ENCODE data around the gene MAPKAP1. TPM values are rescaled to one million over a fixed set of nuclear protein-coding genes. Genes with fewer than 3 reads are reported as not detected.

The MAPKAP1 gene
- total and polyA plus RNA-seq, 2 experiments from 2014 or later, result 68.4 to 98.5 TPM

DNA sequence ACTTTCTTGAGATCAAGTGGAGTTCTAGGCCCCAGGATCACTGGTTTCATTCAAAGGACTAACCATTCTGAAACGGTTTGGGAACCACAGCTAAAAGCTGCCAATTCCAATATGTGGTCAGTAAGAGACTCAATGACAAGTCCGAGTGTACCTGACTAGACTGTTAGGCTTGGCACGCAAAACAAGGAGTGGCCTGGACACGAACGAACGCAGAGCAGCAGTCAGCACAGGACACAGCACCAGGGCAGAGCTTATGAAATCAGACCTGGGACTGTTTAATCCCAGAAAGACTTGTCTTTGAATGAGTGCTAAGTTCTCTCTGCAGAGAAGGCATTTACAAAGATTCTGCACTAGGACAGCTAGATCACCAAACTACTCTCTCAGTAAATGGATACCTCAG lies 231.6 kb downstream of the MAPKAP1 start:
- H3K4me1 Mint-ChIP-seq, result peaks cover 25% of the 10 kb centered on the region
- no peaks in the 10 kb centered on the region for H3K9me3 Mint-ChIP-seq
- H3K9me2 ChIP-seq (ENCODE audit: insufficient read depth), result no peaks in the 10 kb centered on the region
- H3K4me1 ChIP-seq (ENCODE audit: insufficient read depth), result peaks cover 10% of the 10 kb centered on the region; the same call in 1 of the 2 replicates
- H3K4me3 Mint-ChIP-seq, result no peak overlapping the region
- 0 out of 3 replicates have a peak, but pooled peaks cover 7% of the 10 kb centered on the region for H3K36me3 Mint-ChIP-seq (ENCODE audit: low read depth)
- DNase-seq (ENCODE audit: low spot score), result no peak
- no peak for ATAC-seq
- H3K4me3 ChIP-seq, result no peak overlapping the region
- no peaks in the 10 kb centered on the region for H3K27me3 ChIP-seq (ENCODE audit: insufficient read depth)
- no peak overlapping the region for H2AFZ ChIP-seq
- H4K20me1 ChIP-seq (replicated peaks; ENCODE audit: insufficient read depth), result no peaks in the 10 kb centered on the region; the same call in 1 of the 2 replicates
- H3K27ac Mint-ChIP-seq, result no peak overlapping the region
- no peaks in the 10 kb centered on the region for H3K36me3 ChIP-seq (ENCODE audit: insufficient read depth)
- no peaks in the 10 kb centered on the region for H3F3A ChIP-seq (replicated peaks; ENCODE audit: low read depth)
- peaks cover 4% of the 10 kb centered on the region for H3K27me3 Mint-ChIP-seq (ENCODE audit: insufficient read depth, low read depth, poor library complexity)
- TF ChIP-seq JUNB (IDR thresholded peaks at IDR 0.05; ENCODE audit: unreplicated experiment) (no peak), CREB1 (CRISPR knock-in tag; IDR thresholded peaks at IDR 0.05; ENCODE audit: low read depth) (no peak), EZH2phosphoT487 (IDR thresholded peaks at IDR 0.05; ENCODE audit: unreplicated experiment) (no peak), EZH2 (IDR thresholded peaks at IDR 0.05; ENCODE audit: low read depth, unreplicated experiment) (no peak), POLR2AphosphoS5 (IDR thresholded peaks at IDR 0.05; ENCODE audit: low read depth) (no peak), ZNF114 (CRISPR knock-in tag; IDR thresholded peaks at IDR 0.05) (no peak), ZNF331 (CRISPR knock-in tag; IDR thresholded peaks at IDR 0.05; ENCODE audit: low read depth) (no peak), STAT1 (IDR thresholded peaks at IDR 0.05; ENCODE audit: unreplicated experiment) (no peak)
- TF ChIP-seq, protein P1, sequence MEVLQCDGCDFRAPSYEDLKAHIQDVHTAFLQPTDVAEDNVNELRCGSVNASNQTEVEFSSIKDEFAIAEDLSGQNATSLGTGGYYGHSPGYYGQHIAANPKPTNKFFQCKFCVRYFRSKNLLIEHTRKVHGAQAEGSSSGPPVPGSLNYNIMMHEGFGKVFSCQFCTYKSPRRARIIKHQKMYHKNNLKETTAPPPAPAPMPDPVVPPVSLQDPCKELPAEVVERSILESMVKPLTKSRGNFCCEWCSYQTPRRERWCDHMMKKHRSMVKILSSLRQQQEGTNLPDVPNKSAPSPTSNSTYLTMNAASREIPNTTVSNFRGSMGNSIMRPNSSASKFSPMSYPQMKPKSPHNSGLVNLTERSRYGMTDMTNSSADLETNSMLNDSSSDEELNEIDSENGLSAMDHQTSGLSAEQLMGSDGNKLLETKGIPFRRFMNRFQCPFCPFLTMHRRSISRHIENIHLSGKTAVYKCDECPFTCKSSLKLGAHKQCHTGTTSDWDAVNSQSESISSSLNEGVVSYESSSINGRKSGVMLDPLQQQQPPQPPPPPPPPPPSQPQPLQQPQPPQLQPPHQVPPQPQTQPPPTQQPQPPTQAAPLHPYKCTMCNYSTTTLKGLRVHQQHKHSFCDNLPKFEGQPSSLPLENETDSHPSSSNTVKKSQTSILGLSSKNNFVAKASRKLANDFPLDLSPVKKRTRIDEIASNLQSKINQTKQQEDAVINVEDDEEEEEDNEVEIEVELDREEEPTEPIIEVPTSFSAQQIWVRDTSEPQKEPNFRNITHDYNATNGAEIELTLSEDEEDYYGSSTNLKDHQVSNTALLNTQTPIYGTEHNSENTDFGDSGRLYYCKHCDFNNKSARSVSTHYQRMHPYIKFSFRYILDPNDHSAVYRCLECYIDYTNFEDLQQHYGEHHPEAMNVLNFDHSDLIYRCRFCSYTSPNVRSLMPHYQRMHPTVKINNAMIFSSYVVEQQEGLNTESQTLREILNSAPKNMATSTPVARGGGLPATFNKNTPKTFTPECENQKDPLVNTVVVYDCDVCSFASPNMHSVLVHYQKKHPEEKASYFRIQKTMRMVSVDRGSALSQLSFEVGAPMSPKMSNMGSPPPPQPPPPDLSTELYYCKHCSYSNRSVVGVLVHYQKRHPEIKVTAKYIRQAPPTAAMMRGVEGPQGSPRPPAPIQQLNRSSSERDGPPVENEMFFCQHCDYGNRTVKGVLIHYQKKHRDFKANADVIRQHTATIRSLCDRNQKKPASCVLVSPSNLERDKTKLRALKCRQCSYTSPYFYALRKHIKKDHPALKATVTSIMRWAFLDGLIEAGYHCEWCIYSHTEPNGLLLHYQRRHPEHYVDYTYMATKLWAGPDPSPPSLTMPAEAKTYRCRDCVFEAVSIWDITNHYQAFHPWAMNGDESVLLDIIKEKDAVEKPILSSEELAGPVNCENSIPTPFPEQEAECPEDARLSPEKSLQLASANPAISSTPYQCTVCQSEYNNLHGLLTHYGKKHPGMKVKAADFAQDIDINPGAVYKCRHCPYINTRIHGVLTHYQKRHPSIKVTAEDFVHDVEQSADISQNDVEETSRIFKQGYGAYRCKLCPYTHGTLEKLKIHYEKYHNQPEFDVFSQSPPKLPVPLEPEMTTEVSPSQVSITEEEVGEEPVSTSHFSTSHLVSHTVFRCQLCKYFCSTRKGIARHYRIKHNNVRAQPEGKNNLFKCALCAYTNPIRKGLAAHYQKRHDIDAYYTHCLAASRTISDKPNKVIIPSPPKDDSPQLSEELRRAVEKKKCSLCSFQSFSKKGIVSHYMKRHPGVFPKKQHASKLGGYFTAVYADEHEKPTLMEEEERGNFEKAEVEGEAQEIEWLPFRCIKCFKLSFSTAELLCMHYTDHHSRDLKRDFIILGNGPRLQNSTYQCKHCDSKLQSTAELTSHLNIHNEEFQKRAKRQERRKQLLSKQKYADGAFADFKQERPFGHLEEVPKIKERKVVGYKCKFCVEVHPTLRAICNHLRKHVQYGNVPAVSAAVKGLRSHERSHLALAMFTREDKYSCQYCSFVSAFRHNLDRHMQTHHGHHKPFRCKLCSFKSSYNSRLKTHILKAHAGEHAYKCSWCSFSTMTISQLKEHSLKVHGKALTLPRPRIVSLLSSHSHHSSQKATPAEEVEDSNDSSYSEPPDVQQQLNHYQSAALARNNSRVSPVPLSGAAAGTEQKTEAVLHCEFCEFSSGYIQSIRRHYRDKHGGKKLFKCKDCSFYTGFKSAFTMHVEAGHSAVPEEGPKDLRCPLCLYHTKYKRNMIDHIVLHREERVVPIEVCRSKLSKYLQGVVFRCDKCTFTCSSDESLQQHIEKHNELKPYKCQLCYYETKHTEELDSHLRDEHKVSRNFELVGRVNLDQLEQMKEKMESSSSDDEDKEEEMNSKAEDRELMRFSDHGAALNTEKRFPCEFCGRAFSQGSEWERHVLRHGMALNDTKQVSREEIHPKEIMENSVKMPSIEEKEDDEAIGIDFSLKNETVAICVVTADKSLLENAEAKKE (CRISPR knock-in tag; IDR thresholded peaks at IDR 0.05), result no peak
- TF ChIP-seq, protein P2, sequence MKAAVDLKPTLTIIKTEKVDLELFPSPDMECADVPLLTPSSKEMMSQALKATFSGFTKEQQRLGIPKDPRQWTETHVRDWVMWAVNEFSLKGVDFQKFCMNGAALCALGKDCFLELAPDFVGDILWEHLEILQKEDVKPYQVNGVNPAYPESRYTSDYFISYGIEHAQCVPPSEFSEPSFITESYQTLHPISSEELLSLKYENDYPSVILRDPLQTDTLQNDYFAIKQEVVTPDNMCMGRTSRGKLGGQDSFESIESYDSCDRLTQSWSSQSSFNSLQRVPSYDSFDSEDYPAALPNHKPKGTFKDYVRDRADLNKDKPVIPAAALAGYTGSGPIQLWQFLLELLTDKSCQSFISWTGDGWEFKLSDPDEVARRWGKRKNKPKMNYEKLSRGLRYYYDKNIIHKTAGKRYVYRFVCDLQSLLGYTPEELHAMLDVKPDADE (IDR thresholded peaks at IDR 0.05), result no peak
- no peak overlapping the region for H3K4me2 ChIP-seq
- H3K27ac ChIP-seq (ENCODE audit: low read depth), result no peak overlapping the region
- H3K79me2 ChIP-seq (replicated peaks; ENCODE audit: insufficient read depth), result no peaks in the 10 kb centered on the region

Data from GM23338 (cell line).